OCI-LY3 (cell line): ENCODE data around the gene IPO7.
A peak's percentile ranks its signal among the peaks of the same experiment; 100 is the strongest.

Source experiments
- H2AFZ ChIP-seq: fragments of 200-600, 300-600 bp; shearing (Covaris generic); 2 replicates; pipeline ENCODE4 v1.6.0; 2014; ENCODE audit warnings: antibody characterized with exemption, low read depth, low read length
- H3K27ac ChIP-seq: fragments of 200-600, 300-600 bp; sonication (generic); 2 replicates; pipeline ENCODE4 v1.5.1; 2014; ENCODE audit warnings: mild to moderate bottlenecking, low read length, moderate library complexity, mixed read lengths
- H3K27me3 ChIP-seq: fragments of 200-600, 300-600 bp; sonication (generic); 2 replicates; pipeline ENCODE4 v1.6.1; 2014; ENCODE audit warnings: low read depth, low read length, mixed read lengths
- H3K36me3 ChIP-seq: fragments of 200-600, 300-600 bp; sonication (generic); replicated peaks from 2 replicates; pipeline ENCODE3; 2014; ENCODE audit warnings: low read depth, low read length, mixed read lengths
- H3K4me1 ChIP-seq: fragments of 300-600, 200-600 bp; sonication (generic); 2 replicates; pipeline ENCODE4 v1.6.1; 2014; ENCODE audit warnings: low read length, mixed read lengths
- H3K4me2 ChIP-seq: fragments of 200-600, 300-600 bp; sonication (generic); 2 replicates; pipeline ENCODE4 v1.6.1; 2014; ENCODE audit warnings: low read length, mixed read lengths
- H3K4me3 ChIP-seq: fragments of 300-600, 200-600 bp; sonication (generic); 2 replicates; pipeline ENCODE4 v1.5.1; 2014; ENCODE audit warnings: antibody characterized with exemption, mild to moderate bottlenecking, low read length, moderate library complexity
- H3K79me2 ChIP-seq: fragments of 300-600, 200-600 bp; shearing (Covaris generic); 2 replicates; pipeline ENCODE4 v1.6.1; 2014; ENCODE audit warnings: mild to moderate bottlenecking, low read length, mixed read lengths
- H3K9ac ChIP-seq: fragments of 300-600, 200-600 bp; shearing (Covaris generic); 2 replicates; pipeline ENCODE4 v1.6.0; 2014; ENCODE audit warnings: mild to moderate bottlenecking, low read length, moderate library complexity
- H3K9me3 ChIP-seq: fragments of 200-600, 300-600 bp; shearing (Covaris generic); 2 replicates; pipeline ENCODE4 v1.6.1; 2014; ENCODE audit warnings: low read length, mixed read lengths; ENCODE audit not compliant: insufficient read depth
- H4K20me1 ChIP-seq: fragments of 200-600, 300-600 bp; sonication (generic); 2 replicates; pipeline ENCODE4 v1.6.1; 2016; ENCODE audit warnings: low read length, mixed read lengths; ENCODE audit not compliant: insufficient read depth
- EZH2phosphoT487 ChIP-seq: fragments of 200-600 bp; shearing (Covaris generic); IDR thresholded peaks from 2 replicates; pipeline ENCODE4 v1.6.1; 2018; ENCODE audit warnings: antibody characterized with exemption, mixed run types, low read depth
- TF ChIP-seq, protein P1 (sequence below): fragments of 200-600, 300-600 bp; sonication (generic); IDR thresholded peaks from 2 replicates; pipeline ENCODE4 v1.5.1; 2014; ENCODE audit warnings: antibody characterized with exemption, low read length, low read depth

The IPO7 gene

DNA sequence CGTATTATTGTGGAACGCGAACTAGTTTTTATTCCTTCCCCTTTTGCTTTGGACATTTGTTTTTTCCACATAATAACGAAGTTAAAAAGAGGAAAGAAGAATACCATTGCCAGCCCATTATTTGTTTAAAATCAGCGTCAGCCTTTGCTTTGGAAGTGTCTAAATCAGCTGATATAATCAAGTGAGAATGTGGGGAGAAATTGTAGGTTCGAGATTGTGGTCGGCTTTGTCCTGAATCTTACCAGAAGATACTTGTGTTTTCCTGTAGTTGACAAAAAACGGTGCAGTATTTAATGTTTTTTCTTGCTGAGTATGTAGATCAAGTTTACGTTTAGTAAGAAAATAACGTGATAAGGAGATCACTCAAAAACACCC lies 77.3 kb downstream of the IPO7 start:
- H3K4me3 ChIP-seq, result peak overlapping the region; percentile 78
- TF ChIP-seq, protein P1, sequence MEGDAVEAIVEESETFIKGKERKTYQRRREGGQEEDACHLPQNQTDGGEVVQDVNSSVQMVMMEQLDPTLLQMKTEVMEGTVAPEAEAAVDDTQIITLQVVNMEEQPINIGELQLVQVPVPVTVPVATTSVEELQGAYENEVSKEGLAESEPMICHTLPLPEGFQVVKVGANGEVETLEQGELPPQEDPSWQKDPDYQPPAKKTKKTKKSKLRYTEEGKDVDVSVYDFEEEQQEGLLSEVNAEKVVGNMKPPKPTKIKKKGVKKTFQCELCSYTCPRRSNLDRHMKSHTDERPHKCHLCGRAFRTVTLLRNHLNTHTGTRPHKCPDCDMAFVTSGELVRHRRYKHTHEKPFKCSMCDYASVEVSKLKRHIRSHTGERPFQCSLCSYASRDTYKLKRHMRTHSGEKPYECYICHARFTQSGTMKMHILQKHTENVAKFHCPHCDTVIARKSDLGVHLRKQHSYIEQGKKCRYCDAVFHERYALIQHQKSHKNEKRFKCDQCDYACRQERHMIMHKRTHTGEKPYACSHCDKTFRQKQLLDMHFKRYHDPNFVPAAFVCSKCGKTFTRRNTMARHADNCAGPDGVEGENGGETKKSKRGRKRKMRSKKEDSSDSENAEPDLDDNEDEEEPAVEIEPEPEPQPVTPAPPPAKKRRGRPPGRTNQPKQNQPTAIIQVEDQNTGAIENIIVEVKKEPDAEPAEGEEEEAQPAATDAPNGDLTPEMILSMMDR, result no peak
- TF ChIP-seq EZH2phosphoT487, result no peak
- H3K4me2 ChIP-seq, result peak overlapping the region; percentile 71
- no peaks in the 10 kb centered on the region for H3K9me3 ChIP-seq
- H3K4me1 ChIP-seq, result peaks cover 20% of the 10 kb centered on the region
- H4K20me1 ChIP-seq, result no peaks in the 10 kb centered on the region
- no peaks in the 10 kb centered on the region for H3K27me3 ChIP-seq
- H3K36me3 ChIP-seq, result no peaks in the 10 kb centered on the region
- peak overlapping the region; percentile 98 for H3K27ac ChIP-seq
- no peak overlapping the region for H2AFZ ChIP-seq
- peak overlapping the region; percentile 93 for H3K9ac ChIP-seq
- H3K79me2 ChIP-seq, result peaks cover 56% of the 10 kb centered on the region

DNA sequence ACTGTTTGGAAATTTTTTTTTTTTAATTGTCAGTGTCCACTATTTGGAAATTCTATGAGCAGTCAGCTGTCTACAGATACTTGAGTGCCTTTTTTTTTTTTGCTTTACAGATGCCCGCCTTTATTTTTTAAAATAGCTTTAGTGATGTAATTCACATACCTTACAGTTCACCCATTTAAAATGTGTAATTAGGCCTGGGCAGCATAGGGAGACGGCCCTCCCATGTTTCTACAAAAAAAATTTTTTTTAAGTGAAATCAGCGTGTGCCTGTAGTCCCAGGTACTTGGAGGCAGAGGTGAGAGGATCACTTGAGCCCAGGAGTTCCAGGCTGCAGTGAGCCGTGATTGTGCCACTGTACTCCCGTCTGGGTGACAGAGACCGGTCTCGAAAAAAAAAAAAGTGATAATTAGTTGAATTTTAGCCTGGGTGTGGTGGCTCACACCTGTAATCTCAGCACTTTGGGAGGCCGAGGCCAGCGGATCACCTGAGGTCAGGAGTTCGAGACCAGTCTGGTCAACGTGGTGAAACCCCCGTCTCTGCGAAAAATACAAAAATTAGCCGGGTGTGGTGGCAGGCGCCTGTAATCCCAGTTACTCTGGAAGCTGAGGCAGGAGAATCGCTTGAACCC lies 77.8 kb downstream of the IPO7 start:
- Histone ChIP-seq H3K4me1 (peaks cover 20% of the 10 kb centered on the region), H3K4me3 (peak overlapping the region; percentile 78), H3K9me3 (no peaks in the 10 kb centered on the region), H4K20me1 (no peaks in the 10 kb centered on the region), H3K79me2 (peaks cover 56% of the 10 kb centered on the region), H3K27ac (peak overlapping the region; percentile 98), H3K36me3 (no peaks in the 10 kb centered on the region), H3K27me3 (no peaks in the 10 kb centered on the region), H3K4me2 (peak overlapping the region; percentile 71), H2AFZ (no peak overlapping the region), H3K9ac (peak overlapping the region; percentile 93)
- TF ChIP-seq, protein P1, result no peak
- no peak for TF ChIP-seq EZH2phosphoT487

DNA sequence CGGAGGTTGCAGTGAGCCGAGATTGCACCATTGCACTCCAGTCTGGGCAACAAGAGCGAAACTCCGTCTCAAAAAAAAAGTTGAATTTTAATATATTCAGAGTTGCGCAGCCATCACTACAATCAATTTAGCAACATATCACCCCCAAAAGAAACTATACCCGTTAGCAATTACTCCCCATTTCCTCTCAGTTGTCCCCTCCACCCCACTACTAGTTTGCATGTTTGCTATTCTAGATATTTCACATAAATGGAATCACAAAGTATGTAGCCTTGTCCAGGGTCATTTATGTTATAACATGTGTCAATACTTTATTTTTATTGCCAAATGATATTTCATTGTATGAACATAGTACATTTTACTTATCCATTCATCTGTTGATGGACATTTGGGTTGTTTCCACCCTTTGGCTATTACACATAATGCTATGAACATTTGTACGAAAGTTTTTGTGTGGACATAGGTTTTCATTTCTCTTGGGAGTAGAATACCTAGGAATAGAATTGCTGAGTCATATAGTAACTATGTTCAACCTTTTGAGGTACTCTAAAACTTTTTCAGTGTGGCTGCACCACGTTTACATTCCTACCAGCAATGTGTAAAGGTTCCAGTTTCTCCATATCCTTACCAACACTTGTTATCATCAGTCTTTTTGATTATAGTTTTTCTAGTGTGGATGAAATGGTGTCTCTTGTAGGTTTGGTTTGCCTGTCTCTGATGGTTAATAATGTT lies 78.5 kb downstream of the IPO7 start:
- 0 out of 2 replicates have a peak overlapping the region, but pooled peaks have one; percentile 9 for H3K9ac ChIP-seq
- peak overlapping the region; percentile 71 for H3K4me2 ChIP-seq
- H3K27ac ChIP-seq, result peak overlapping the region; percentile 10; the same call in 1 of the 2 replicates

DNA sequence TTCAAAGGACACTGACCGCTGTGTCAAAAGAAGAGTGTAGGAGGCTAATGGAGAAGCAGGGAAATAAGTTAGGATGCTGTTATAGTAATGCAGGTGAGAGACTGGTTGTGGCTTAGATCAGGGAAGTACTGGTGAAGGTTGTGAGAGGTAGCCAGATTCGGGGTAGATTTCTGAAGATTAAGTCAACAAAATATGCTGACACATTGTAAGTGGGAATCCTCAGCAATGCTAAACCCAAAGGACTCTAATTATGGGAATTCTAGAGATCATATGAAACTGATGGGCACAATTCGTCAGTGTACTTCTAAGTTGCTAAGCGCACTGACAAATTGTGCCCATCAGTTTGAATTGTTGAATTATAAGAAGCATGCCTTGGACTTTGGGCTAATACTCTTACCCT lies 86.3 kb downstream of the IPO7 start:
- TF ChIP-seq EZH2phosphoT487, result no peak
- TF ChIP-seq, protein P1, result no peak
- H3K9ac ChIP-seq, result no peak overlapping the region
- H3K4me2 ChIP-seq, result no peak overlapping the region
- no peaks in the 10 kb centered on the region for H3K9me3 ChIP-seq
- peaks cover 18% of the 10 kb centered on the region for H3K79me2 ChIP-seq
- no peak overlapping the region for H3K27ac ChIP-seq
- 0 out of 2 replicates have a peak, but pooled peaks cover 3% of the 10 kb centered on the region for H4K20me1 ChIP-seq
- no peaks in the 10 kb centered on the region for H3K4me1 ChIP-seq
- no peaks in the 10 kb centered on the region for H3K27me3 ChIP-seq
- peaks cover 13% of the 10 kb centered on the region for H3K36me3 ChIP-seq
- no peak overlapping the region for H3K4me3 ChIP-seq
- no peak overlapping the region for H2AFZ ChIP-seq

More for the DNA sequence above, 78.5 kb downstream of the IPO7 start:
- Histone ChIP-seq H3K4me1 (peaks cover 20% of the 10 kb centered on the region), H2AFZ (no peak overlapping the region), H3K9me3 (no peaks in the 10 kb centered on the region), H3K27me3 (no peaks in the 10 kb centered on the region), H3K79me2 (peaks cover 57% of the 10 kb centered on the region), H3K36me3 (no peaks in the 10 kb centered on the region), H3K4me3 (peak overlapping the region; percentile 78), H4K20me1 (no peaks in the 10 kb centered on the region)
- TF ChIP-seq, protein P1, result no peak
- TF ChIP-seq EZH2phosphoT487, result no peak
